BLaER1 treated with 17β-estradiol and CSF1 and Interleukin-3, amounts not matched to agents 10 nM and 100 nM (cell line): ENCODE data around the gene TXNL4A.
A peak's percentile ranks its signal among the peaks of the same experiment; 100 is the strongest.

Source experiments
- H3K27ac ChIP-seq, 11 experiments: shearing (Covaris generic); formaldehyde crosslinking; 2 replicates each; pipeline ENCODE4 v1.8.1; 2022
- H3K27me3 ChIP-seq, 11 experiments: shearing (Covaris generic); formaldehyde crosslinking; 2 replicates each; pipeline ENCODE4 v1.8.1; 2022
- H3K36me3 ChIP-seq, 11 experiments: shearing (Covaris generic); formaldehyde crosslinking; 2 replicates each; pipeline ENCODE4 v1.8.1; 2022
- H3K4me1 ChIP-seq, 10 experiments: shearing (Covaris generic); formaldehyde crosslinking; 2 replicates each; pipeline ENCODE4 v1.8.1; 2022
- H3K4me2 ChIP-seq, 11 experiments: shearing (Covaris generic); formaldehyde crosslinking; 2 replicates each; pipeline ENCODE4 v1.8.1; 2022
- H3K4me3 ChIP-seq, 10 experiments: shearing (Covaris generic); formaldehyde crosslinking; 2 replicates each; pipeline ENCODE4 v1.8.1; 2022
- H3K9ac ChIP-seq, 11 experiments: shearing (Covaris generic); formaldehyde crosslinking; 2 replicates each; pipeline ENCODE4 v1.8.1; 2022
- H3K9me3 ChIP-seq, 11 experiments: shearing (Covaris generic); formaldehyde crosslinking; replicated peaks in 1 of 11; 2 replicates each; pipeline ENCODE4 v1.8.1; 2022
- H4K20me1 ChIP-seq, 11 experiments: shearing (Covaris generic); formaldehyde crosslinking; 2 replicates each; pipeline ENCODE4 v1.8.1; 2022
- Cebpa-rat ChIP-seq, 11 experiments: shearing (Covaris generic); IDR thresholded peaks; 2 replicates each; pipeline ENCODE4 v1.8.1; 2022

TXNL4A gene

GRCh38 chr18:79983793-79984192 is 4.6 kb downstream of the TXNL4A start:
- Histone ChIP-seq H3K4me3 (no peak overlapping the region), H3K9ac (no peak overlapping the region), H3K9me3 (no peaks in the 10 kb centered on the region), H3K4me2 (peak overlapping the region in 7 of 11 experiments; percentile 4 to 67 (median 42); a peak in 9 of 22 replicates), H4K20me1 (peaks cover 88 to 94% (median 91%) of the 10 kb centered on the region in 11 experiments), H3K27ac (peak overlapping the region in 1 of 11 experiments; percentile 59; a peak in 1 of 22 replicates), H3K27me3 (no peaks in the 10 kb centered on the region), H3K36me3 (peaks cover 35 to 70% (median 64%) of the 10 kb centered on the region in 11 experiments), H3K4me1 (peaks cover 16 to 56% (median 39%) of the 10 kb centered on the region in 10 experiments)
- no peak for TF ChIP-seq Cebpa-rat (IDR thresholded peaks at IDR 0.05)

- Histone ChIP-seq H3K4me2 (peak overlapping the region in 8 of 11 experiments; percentile 15 to 67 (median 46); a peak in 13 of 22 replicates), H4K20me1 (peaks cover 94 to 99% (median 96%) of the 10 kb centered on the region in 11 experiments), H3K27ac (peak overlapping the region in 8 of 11 experiments; percentile 6 to 59 (median 23); a peak in 10 of 22 replicates), H3K36me3 (peaks cover 37 to 75% (median 68%) of the 10 kb centered on the region in 11 experiments), H3K9ac (peak overlapping the region in 3 of 11 experiments; percentile 3 to 31 (median 17); a peak in 2 of 22 replicates), H3K4me3 (no peak overlapping the region), H3K9me3 (no peaks in the 10 kb centered on the region), H3K4me1 (peaks cover 16 to 56% (median 39%) of the 10 kb centered on the region in 10 experiments), H3K27me3 (no peaks in the 10 kb centered on the region)
- TF ChIP-seq Cebpa-rat (IDR thresholded peaks at IDR 0.05), result no peak
These were observed 5.1 kb downstream of the TXNL4A start for GRCh38 chr18:79983253-79983652.

- peaks cover 16 to 56% (median 39%) of the 10 kb centered on the region in 10 experiments for H3K4me1 ChIP-seq
- TF ChIP-seq Cebpa-rat (IDR thresholded peaks at IDR 0.05), result no peak
- H3K4me3 ChIP-seq, result no peak overlapping the region
- H4K20me1 ChIP-seq, result peaks cover 99 to 100% (median 100%) of the 10 kb centered on the region in 11 experiments
- peaks cover 40 to 80% (median 73%) of the 10 kb centered on the region in 11 experiments for H3K36me3 ChIP-seq
- H3K27me3 ChIP-seq, result no peaks in the 10 kb centered on the region
- H3K9me3 ChIP-seq, result no peaks in the 10 kb centered on the region
- peak overlapping the region in 7 of 11 experiments; percentile 6 to 59 (median 24); a peak in 12 of 22 replicates for H3K27ac ChIP-seq
- peak overlapping the region in 3 of 11 experiments; percentile 3 to 31 (median 17); a peak in 3 of 22 replicates for H3K9ac ChIP-seq
- peak overlapping the region in 8 of 11 experiments; percentile 15 to 67 (median 46); a peak in 13 of 22 replicates for H3K4me2 ChIP-seq
These were observed 5.6 kb downstream of the TXNL4A start for GRCh38 chr18:79982736-79983135.

- TF ChIP-seq Cebpa-rat (IDR thresholded peaks at IDR 0.05), result no peak
- Histone ChIP-seq H3K36me3 (peaks cover 53 to 91% (median 82%) of the 10 kb centered on the region in 11 experiments), H3K9me3 (no peaks in the 10 kb centered on the region), H3K4me2 (no peak overlapping the region), H3K9ac (no peak overlapping the region), H3K27me3 (no peaks in the 10 kb centered on the region), H3K4me3 (no peak overlapping the region), H4K20me1 (peaks cover 100% of the 10 kb centered on the region in 11 experiments), H3K27ac (no peak overlapping the region), H3K4me1 (peaks cover 0 to 38% (median 24%) of the 10 kb centered on the region in 10 experiments; a peak in 17 of 20 replicates)
These were observed 7.8 kb downstream of the TXNL4A start for GRCh38 chr18:79980585-79980984.

GRCh38 chr18:79979843-79980242 is 8.5 kb downstream of the TXNL4A start:
- peaks cover 53 to 91% (median 82%) of the 10 kb centered on the region in 11 experiments for H3K36me3 ChIP-seq
- H4K20me1 ChIP-seq, result peaks cover 100% of the 10 kb centered on the region in 11 experiments
- peaks cover 0 to 30% (median 20%) of the 10 kb centered on the region in 10 experiments; a peak in 17 of 20 replicates for H3K4me1 ChIP-seq
- no peak overlapping the region for H3K4me2 ChIP-seq
- H3K27ac ChIP-seq, result no peak overlapping the region
- no peaks in the 10 kb centered on the region for H3K9me3 ChIP-seq
- peak overlapping the region in 1 of 11 experiments; percentile 29; a peak in 1 of 22 replicates for H3K9ac ChIP-seq
- TF ChIP-seq Cebpa-rat (IDR thresholded peaks at IDR 0.05), result no peak
- no peaks in the 10 kb centered on the region for H3K27me3 ChIP-seq
- H3K4me3 ChIP-seq, result no peak overlapping the region

GRCh38 chr18:79975985-79976680 is 12.2 kb downstream of the TXNL4A start:
- Histone ChIP-seq H3K9ac (0 out of 22 replicates have a peak overlapping the region, but pooled peaks of 1 of the 11 experiments have one; percentile 9), H3K4me2 (no peak overlapping the region), H3K9me3 (no peaks in the 10 kb centered on the region), H3K4me3 (no peak overlapping the region), H3K4me1 (0 out of 20 replicates have a peak, but pooled peaks cover 0 to 2% (median 0%) of the 10 kb centered on the region in 10 experiments), H4K20me1 (peaks cover 92 to 100% (median 100%) of the 10 kb centered on the region in 11 experiments), H3K27ac (no peak overlapping the region), H3K27me3 (no peaks in the 10 kb centered on the region), H3K36me3 (peaks cover 73 to 94% (median 90%) of the 10 kb centered on the region in 11 experiments)
- no peak for TF ChIP-seq Cebpa-rat (IDR thresholded peaks at IDR 0.05)

GRCh38 chr18:79975043-79975442 is 13.3 kb downstream of the TXNL4A start:
- no peak for TF ChIP-seq Cebpa-rat (IDR thresholded peaks at IDR 0.05)
- Histone ChIP-seq H3K4me3 (no peak overlapping the region), H3K4me2 (no peak overlapping the region), H3K9me3 (no peaks in the 10 kb centered on the region), H3K27ac (no peak overlapping the region), H3K9ac (no peak overlapping the region), H4K20me1 (peaks cover 88 to 100% (median 100%) of the 10 kb centered on the region in 11 experiments), H3K4me1 (0 out of 20 replicates have a peak, but pooled peaks cover 0 to 2% (median 0%) of the 10 kb centered on the region in 10 experiments), H3K27me3 (no peaks in the 10 kb centered on the region), H3K36me3 (peaks cover 78 to 100% (median 96%) of the 10 kb centered on the region in 11 experiments)

- Histone ChIP-seq H3K27ac (no peak overlapping the region), H3K9me3 (no peaks in the 10 kb centered on the region), H3K4me1 (no peaks in the 10 kb centered on the region), H3K4me3 (no peak overlapping the region), H3K4me2 (no peak overlapping the region), H3K36me3 (peaks cover 74 to 99% (median 95%) of the 10 kb centered on the region in 11 experiments), H3K27me3 (no peaks in the 10 kb centered on the region), H3K9ac (no peak overlapping the region), H4K20me1 (peaks cover 86 to 99% (median 98%) of the 10 kb centered on the region in 11 experiments; a peak in 21 of 22 replicates)
- TF ChIP-seq Cebpa-rat (IDR thresholded peaks at IDR 0.05), result no peak
These were observed 14.2 kb downstream of the TXNL4A start for GRCh38 chr18:79974025-79974654.

GRCh38 chr18:79973517-79973916 is 14.8 kb downstream of the TXNL4A start:
- Histone ChIP-seq H3K36me3 (peaks cover 70 to 95% (median 89%) of the 10 kb centered on the region in 11 experiments), H4K20me1 (peaks cover 80 to 97% (median 94%) of the 10 kb centered on the region in 11 experiments; a peak in 21 of 22 replicates)

More at GRCh38 chr18:79973517-79973916, 14.8 kb downstream of the TXNL4A start:
- no peak overlapping the region for H3K4me3 ChIP-seq
- no peak overlapping the region for H3K27ac ChIP-seq
- no peaks in the 10 kb centered on the region for H3K4me1 ChIP-seq
- no peak overlapping the region for H3K4me2 ChIP-seq
- H3K9ac ChIP-seq, result no peak overlapping the region
- TF ChIP-seq Cebpa-rat (IDR thresholded peaks at IDR 0.05), result no peak
- no peaks in the 10 kb centered on the region for H3K9me3 ChIP-seq
- H3K27me3 ChIP-seq, result no peaks in the 10 kb centered on the region
